ENCODE data around the gene FGFR3. TPM values are rescaled to one million over a fixed set of nuclear protein-coding genes. Genes with fewer than 3 reads are reported as not detected.
A peak's percentile ranks its signal among the peaks of the same experiment; 100 is the strongest.

The FGFR3 gene
- total RNA-seq, 1 donor from 2014 or later: 30.9 TPM

- peaks cover 2% of the 10 kb centered on the region for H3K36me3 Mint-ChIP-seq
These were observed 15.3 kb downstream of the FGFR3 start for GRCh38 chr4:1808396-1808795.

GRCh38 chr4:1808851-1809753 is 16.0 kb downstream of the FGFR3 start:
- no peak for TF ChIP-seq CTCF (IDR thresholded peaks at IDR 0.05; ENCODE audit: unreplicated experiment)
- Mint-ChIP-seq H3K4me3 (no peak overlapping the region), H3K9me3 (no peaks in the 10 kb centered on the region), H3K27me3 (ENCODE audit: low read depth) (no peaks in the 10 kb centered on the region), H3K36me3 (peaks cover 2% of the 10 kb centered on the region), H3K27ac (no peak overlapping the region), H3K4me1 (no peaks in the 10 kb centered on the region)
- DNase-seq (ENCODE audit: low spot score in 2 of 2, unreplicated experiment in 2 of 2): no peak

More at GRCh38 chr4:1808396-1808795, 15.3 kb downstream of the FGFR3 start:
- no peak for TF ChIP-seq CTCF (IDR thresholded peaks at IDR 0.05; ENCODE audit: unreplicated experiment)
- DNase-seq (ENCODE audit: low spot score in 2 of 2, unreplicated experiment in 2 of 2): no peak
- Mint-ChIP-seq H3K9me3 (no peaks in the 10 kb centered on the region), H3K27me3 (ENCODE audit: low read depth) (no peaks in the 10 kb centered on the region), H3K4me3 (no peak overlapping the region), H3K4me1 (no peaks in the 10 kb centered on the region), H3K27ac (no peak overlapping the region)

- Mint-ChIP-seq H3K9me3 (no peaks in the 10 kb centered on the region), H3K4me3 (no peak overlapping the region), H3K4me1 (no peaks in the 10 kb centered on the region), H3K36me3 (peaks cover 5% of the 10 kb centered on the region), H3K27ac (no peak overlapping the region), H3K27me3 (ENCODE audit: low read depth) (no peaks in the 10 kb centered on the region)
- TF ChIP-seq CTCF (IDR thresholded peaks at IDR 0.05; ENCODE audit: unreplicated experiment): peak; percentile 82
- peak; percentile 60 to 88 for DNase-seq (ENCODE audit: low spot score in 2 of 2, unreplicated experiment in 2 of 2)
These were observed 16.8 kb downstream of the FGFR3 start for GRCh38 chr4:1809754-1810502.

- Mint-ChIP-seq H3K27ac (no peak overlapping the region), H3K36me3 (peaks cover 7% of the 10 kb centered on the region), H3K4me3 (no peak overlapping the region), H3K9me3 (no peaks in the 10 kb centered on the region), H3K27me3 (ENCODE audit: low read depth) (no peaks in the 10 kb centered on the region), H3K4me1 (no peaks in the 10 kb centered on the region)
- DNase-seq (ENCODE audit: low spot score in 2 of 2, unreplicated experiment in 2 of 2): no peak
- TF ChIP-seq CTCF (IDR thresholded peaks at IDR 0.05; ENCODE audit: unreplicated experiment): no peak
These were observed 17.7 kb downstream of the FGFR3 start for GRCh38 chr4:1810765-1811164.

- Mint-ChIP-seq H3K4me3 (no peak overlapping the region), H3K27ac (no peak overlapping the region), H3K4me1 (no peaks in the 10 kb centered on the region), H3K36me3 (peaks cover 11% of the 10 kb centered on the region), H3K27me3 (ENCODE audit: low read depth) (no peaks in the 10 kb centered on the region), H3K9me3 (no peaks in the 10 kb centered on the region)
- DNase-seq (ENCODE audit: low spot score in 2 of 2, unreplicated experiment in 2 of 2): no peak
- no peak for TF ChIP-seq CTCF (IDR thresholded peaks at IDR 0.05; ENCODE audit: unreplicated experiment)
These were observed 19.6 kb downstream of the FGFR3 start for GRCh38 chr4:1812720-1813119.
